ENCODE measurements around the gene TMEM82.

The TMEM82 gene

GRCh38 chr1:15761366-15762128 lies 19.2 kb downstream of the TMEM82 start:
- TF ChIP-seq CTCF (IDR thresholded peaks at IDR 0.05; ENCODE audit: low read depth, low read length) = no peak
- no peak for DNase-seq (ENCODE audit: extremely low read depth, low read depth)

- no peak for TF ChIP-seq CTCF (IDR thresholded peaks at IDR 0.05; ENCODE audit: low read depth, low read length)
- DNase-seq (ENCODE audit: extremely low read depth, low read depth) = no peak
Measured at GRCh38 chr1:15762546-15762945, 20.2 kb downstream of the TMEM82 start.

- DNase-seq (ENCODE audit: extremely low read depth, low read depth) = no peak
- TF ChIP-seq CTCF (IDR thresholded peaks at IDR 0.05; ENCODE audit: low read depth, low read length) = no peak
Measured at GRCh38 chr1:15764269-15764764, 22.0 kb downstream of the TMEM82 start.

GRCh38 chr1:15764890-15765289 lies 22.6 kb downstream of the TMEM82 start:
- DNase-seq (ENCODE audit: extremely low read depth, low read depth) = no peak
- no peak for TF ChIP-seq CTCF (IDR thresholded peaks at IDR 0.05; ENCODE audit: low read depth, low read length)

- TF ChIP-seq CTCF (IDR thresholded peaks at IDR 0.05; ENCODE audit: low read depth, low read length) = no peak
- DNase-seq (ENCODE audit: extremely low read depth, low read depth) = peak; percentile 43
Measured at GRCh38 chr1:15765495-15766194, 23.3 kb downstream of the TMEM82 start.

- DNase-seq (ENCODE audit: extremely low read depth, low read depth) = no peak
- TF ChIP-seq CTCF (IDR thresholded peaks at IDR 0.05; ENCODE audit: low read depth, low read length) = no peak
Measured at GRCh38 chr1:15767941-15768340, 25.6 kb downstream of the TMEM82 start.

- DNase-seq (ENCODE audit: extremely low read depth, low read depth) = no peak
- TF ChIP-seq CTCF (IDR thresholded peaks at IDR 0.05; ENCODE audit: low read depth, low read length) = no peak
Measured at GRCh38 chr1:15768388-15768787, 26.1 kb downstream of the TMEM82 start.

All from AG09319 (cell line).